Stimulated activated CD8-positive, alpha-beta memory T cell treated with anti-CD3 and anti-CD28 coated beads, Interleukin-4, amount 100 ng/mL, for 1 hour (primary cell): Measurements from ENCODE around the gene PHC3.

Experiments
- DNase-seq, 2 donors: peaks; one replicate each; pipeline ENCODE4 v3.0.0-alpha.2; 2020; ENCODE audit warnings: low read depth in 2 of 2, low spot score in 1 of 2

PHC3 gene

GRCh38 chr3:170078620-170079281 lies 102.8 kb downstream of the PHC3 start:
- no peak for DNase-seq

- no peak for DNase-seq
Observed at GRCh38 chr3:170077361-170077760, 104.2 kb downstream of the PHC3 start.

DNA sequence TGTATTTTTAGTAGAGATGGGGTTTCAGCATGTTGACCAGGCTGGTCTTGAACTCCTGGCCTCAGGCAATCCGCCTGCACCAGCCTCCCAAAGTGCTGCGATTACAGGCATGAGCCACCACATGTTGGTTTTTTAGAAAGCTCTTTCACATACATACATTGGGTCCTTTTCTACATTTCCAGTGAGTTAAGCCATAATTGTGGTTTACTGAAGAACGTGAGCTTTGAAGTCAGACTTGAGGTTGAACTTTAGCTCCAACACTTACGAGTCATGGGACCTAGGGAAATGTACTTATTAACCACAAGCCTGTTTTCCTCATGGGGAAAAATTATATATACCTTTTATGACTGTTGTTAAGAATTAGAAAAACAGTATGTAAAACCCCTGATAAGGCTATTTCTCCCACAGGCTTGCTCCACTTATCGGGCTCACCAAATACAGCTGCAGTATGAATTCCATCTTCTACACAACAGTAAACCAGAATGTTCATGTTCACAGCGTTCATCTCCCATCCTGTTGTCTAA lies 104.8 kb downstream of the PHC3 start:
- DNase-seq, result no peak

- no peak for DNase-seq
Observed at GRCh38 chr3:170075441-170076091, 106.0 kb downstream of the PHC3 start.

- no peak for DNase-seq
Observed at GRCh38 chr3:170064108-170064507, 117.4 kb downstream of the PHC3 start.

GRCh38 chr3:170063691-170064090 lies 117.8 kb downstream of the PHC3 start:
- no peak for DNase-seq

- no peak for DNase-seq
Observed at GRCh38 chr3:170062769-170063168, 118.8 kb downstream of the PHC3 start.

DNA sequence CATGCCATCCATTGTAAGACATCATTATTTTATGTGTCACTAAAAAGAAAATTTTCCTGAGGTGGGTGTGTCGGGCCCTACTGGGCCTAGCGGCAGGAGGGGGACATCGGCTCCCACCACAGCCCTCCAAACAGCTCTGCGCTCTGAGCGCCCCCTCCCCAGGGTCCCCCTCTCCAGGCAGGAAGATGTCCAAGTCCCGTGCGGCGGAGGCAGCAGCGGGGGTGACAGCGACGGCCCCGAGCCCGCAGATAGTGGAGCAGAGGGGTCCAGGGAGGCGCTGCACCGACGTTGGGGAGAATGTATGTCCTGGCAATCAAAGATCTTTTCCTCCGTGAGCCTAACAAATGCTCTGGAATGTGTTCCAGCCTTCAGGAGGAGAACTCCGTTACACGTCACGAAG lies 119.5 kb downstream of the PHC3 start:
- no peak for DNase-seq

- no peak for DNase-seq
Observed at GRCh38 chr3:170059447-170059846, 122.1 kb downstream of the PHC3 start.

DNA sequence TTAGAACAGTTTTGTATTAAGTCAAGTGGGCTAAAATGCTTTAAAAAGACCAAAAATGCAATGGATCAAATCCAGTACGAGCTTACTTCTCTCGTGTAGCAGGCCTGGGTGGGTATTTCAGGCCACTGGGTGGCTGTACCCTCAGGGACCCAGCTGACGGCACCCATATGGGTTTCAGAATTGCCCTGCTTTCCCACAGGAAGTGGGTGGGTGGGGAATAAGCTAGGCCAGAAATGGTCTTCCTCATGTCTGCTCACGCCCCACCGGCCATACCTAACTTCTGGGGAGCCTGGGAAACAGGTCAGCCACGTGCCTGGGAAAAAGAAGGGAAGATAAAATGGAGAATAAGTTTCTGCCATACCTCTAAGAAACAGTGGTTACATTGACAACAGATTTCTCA lies 123.4 kb downstream of the PHC3 start:
- DNase-seq, result no peak

DNA sequence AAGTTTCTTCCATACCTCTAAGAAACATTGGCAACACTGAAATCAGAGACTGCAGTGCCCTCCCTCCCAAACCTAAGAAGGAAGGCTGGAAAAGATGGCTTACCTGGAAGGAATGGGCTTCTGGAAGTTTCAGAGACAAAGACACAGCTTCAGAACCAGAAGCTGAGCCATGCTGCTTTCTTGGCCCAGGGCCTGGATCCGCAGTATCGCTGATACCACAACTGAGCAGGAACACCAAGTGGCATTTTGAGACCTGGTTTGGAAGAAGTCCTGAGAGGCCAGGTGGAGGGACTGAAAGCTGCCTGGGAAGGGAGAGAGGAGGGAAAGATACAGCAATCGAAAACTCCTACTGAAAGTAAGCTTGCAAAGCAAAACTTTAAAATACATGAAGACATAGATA lies 124.0 kb downstream of the PHC3 start:
- DNase-seq, result no peak

DNA sequence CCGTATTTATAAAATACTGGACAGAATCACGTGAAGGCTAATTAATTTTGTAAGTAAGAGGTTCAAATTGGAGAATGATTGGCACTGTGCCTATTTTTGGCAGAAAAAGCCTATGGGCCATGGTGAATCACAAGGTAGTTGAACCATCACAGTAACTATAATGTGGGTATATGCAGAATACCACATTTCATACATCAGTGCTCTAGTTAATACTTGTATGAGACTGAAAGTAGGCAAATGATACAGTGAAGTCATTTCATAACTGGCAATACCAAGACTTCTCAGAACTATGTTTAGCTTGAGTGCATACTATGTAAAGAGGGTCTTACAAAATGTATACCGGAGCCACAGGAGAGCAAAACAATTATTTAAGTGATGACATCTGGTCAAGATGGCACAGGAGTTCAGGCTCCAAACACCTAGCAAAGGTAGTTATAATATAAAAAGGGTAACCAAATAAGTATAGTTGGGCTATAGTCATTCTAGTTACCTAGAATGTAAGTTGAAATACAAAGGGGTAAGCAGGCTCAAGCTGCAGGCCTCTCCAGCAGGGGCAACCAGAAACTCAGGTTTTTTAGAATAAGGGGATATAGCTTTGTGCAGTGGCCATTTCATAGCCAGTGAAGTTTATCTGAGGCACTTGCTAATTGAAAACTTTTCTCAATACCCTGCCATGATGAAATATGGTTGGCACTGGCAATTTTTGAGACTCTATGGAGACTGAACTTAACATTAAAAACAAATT lies 124.7 kb downstream of the PHC3 start:
- DNase-seq, result no peak

- DNase-seq, result no peak
Observed at GRCh38 chr3:170055209-170055608, 126.3 kb downstream of the PHC3 start.

DNA sequence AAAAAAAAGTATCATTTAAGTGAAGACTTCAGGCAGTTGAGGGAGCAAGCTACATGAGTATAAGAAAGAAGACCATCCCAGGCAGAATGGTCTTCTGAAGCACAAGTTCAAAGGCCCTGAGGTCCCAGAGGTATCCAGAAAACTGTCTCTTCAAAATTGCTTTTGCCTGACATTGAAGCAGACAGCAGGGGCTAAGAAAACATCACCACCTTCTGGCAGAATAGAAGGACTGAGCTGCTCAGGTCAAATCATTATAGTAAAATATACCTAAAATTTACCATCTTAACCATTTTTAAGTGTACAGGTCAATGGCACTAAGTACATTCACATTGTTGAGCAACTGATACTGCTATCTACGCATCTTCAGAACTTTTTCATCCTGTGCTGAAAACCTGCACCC lies 127.3 kb downstream of the PHC3 start:
- DNase-seq, result no peak

DNA sequence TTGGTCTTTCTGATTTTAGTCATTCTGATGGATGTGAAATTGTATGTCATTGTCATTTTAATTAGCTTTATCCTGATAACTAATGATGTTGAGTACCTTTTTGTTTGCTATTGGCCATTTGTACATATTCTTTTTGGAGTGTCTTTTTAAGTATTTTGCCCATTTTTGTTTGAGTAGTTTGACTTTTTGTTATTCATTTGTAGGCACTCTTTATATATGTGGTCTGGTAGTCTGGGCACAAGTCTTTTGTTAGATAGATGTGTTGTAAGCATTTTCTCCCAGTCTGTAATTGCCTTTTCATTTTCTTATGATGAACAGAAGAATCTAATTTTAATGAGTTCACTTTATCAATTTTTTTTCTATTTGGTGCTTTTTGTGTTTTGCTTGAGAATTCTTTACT lies 129.1 kb downstream of the PHC3 start:
- no peak for DNase-seq

DNA sequence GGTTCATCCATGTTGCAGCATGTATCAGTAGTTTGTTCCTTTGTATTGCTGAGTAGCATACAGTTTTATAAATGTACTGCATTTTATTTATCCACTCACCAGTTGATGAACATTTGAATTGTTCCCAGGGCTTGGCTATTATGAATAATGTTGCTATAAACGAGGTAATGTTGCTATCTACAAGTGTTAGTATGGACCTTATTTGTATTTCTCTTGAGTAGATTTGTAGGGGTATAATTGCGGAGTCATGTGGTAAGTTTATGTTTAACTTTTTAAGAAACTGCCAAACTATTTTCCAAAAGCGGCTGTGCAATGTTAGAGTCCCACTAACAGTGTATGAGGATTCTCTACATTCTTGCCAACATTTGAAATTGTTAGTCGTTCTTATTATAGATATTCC lies 130.8 kb downstream of the PHC3 start:
- no peak for DNase-seq

DNA sequence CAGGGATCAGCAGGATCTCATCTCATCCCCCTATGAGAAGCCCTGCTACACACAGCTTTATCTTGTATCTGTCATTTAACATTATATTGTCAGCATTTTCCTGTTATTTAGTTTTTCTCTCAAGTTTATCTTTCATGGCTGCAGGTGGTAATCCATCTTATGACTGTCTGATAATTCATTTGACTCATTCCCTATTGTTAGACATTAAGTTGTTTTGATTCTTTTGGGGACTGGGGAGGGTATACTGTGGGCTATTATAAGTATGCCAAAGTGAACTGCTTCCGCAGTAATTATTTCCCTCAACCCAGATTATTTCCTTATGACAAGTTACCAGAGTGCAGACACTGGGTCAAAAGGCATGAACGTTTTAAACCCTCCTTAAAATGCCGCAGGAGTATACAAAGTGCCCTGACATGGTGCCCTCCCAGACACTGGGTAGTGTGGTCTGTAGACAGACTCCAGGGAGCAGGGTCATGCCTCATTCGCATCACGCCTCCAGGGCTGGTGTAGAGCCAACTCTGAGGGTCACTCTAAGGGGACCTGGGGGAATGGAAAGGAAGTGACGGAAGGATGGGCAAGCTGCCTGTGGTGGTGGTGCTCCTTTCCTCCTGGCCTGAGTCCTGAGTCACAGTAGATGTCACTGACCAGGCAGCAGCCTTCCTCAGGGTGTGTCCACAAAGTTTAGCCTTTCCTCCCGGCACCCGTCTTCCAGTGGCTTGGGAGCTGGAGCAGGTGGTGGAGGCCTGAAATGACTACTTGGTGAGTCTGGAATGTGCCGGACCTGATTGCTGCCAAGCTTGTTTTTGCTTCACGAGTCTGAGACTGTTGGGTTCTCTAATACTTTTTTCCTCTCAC lies 132.2 kb downstream of the PHC3 start:
- no peak for DNase-seq

DNA sequence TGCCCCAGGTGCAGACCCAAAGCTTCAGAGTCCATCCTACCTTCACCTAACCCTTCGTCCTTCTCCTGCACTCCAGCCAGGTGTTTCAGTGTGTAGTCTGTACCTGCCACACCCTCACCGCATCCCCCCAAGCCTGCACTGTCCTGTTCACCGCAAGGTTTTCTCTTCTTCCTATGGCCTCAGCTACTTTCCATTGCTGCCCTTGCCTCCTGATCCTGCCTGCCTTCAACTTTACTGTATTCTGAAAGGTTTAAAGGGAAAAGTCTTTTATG lies 134.5 kb downstream of the PHC3 start:
- DNase-seq, result no peak

DNA sequence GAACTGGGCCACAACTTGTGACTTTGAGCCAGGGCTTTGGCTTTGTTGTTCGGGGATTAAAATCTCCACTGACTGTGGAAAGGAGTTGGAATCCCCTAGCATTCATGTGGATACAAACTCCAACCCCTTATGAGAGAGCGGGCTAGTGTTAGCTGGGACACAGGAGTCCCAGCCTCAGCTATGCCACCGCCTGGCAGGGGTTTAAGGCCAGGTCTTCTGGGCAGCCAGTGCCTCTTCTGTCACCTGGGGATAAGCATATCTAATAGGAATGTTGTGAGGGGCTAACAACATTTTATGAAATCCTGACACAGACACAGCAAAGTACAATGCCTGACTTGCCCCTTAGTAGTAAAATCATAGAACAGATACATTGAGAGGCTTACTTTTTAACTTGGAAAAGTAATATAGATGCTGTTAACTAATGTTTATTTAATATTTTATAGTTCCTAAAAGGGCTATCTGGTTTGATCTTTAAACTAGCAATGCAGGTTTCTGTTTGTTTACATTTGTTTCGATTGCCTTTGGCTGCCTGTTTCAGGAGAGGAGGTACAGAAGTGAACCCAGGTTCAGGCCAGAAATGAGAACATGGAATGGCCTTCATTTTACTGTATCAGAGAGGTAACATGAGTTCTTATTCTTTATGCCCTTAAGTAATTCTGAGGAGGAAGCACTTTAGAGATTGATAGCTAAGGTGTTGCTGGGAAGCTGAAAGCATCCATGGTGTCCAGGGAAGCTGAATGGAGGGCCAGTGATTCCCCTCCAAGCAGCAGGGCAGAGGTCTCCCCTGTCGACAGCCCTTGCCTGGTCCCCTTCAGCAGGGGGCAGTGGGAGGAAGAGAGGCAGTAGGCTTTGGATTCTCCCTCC lies 135.0 kb downstream of the PHC3 start:
- no peak for DNase-seq

- no peak for DNase-seq
Observed at GRCh38 chr3:170044795-170045244, 136.7 kb downstream of the PHC3 start.

DNA sequence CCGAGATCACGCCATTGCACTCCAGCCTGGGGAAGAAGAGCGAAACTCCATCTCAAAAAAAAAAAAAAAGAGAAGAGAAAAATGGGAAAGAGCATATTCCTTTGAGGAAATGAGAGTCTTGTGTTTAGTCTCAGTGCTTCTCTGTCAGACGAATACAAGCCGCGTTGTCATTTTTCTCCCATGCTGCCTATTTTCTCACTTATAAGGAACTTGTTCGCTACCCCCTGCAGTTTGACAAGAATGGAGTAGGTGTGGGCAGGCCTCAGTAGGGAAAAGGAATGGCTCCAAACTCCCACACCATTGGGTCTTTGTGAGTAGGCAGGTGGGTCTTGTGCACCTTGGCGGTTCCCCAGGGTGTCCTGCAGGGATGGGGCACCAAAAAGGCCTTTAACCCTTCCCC lies 137.3 kb downstream of the PHC3 start:
- DNase-seq, result no peak
